ENCODE data around the gene PI4KB. TPM values are rescaled to one million over a fixed set of nuclear protein-coding genes. Genes with fewer than 3 reads are reported as not detected.
"Not testable (repeated sequence)": the region's sequence is repeated elsewhere in the genome, so short reads cannot be mapped to it uniquely, and the experiment has no call there.

PI4KB gene
- 10 to 100 TPM; 56.7 to 58.3 TPM for total RNA-seq
- long read RNA-seq, transcript PI4KB-203 (11 exons, 3,934 nt), result major isoform, 7 of 451 reads
- long read RNA-seq, partial matches to known transcripts, result 392 of 451 reads
- long read RNA-seq, other reads (novel, unspliced or antisense), result 48 of 451 reads

- peak; percentile 92 to 94 for DNase-seq
- intact Hi-C loops (cut with DNase I, micrococcal nuclease), result no loop called here
- peak; percentile 97 for ATAC-seq
Measured at GRCh38 chr1:151327223-151327902, at the start of gene PI4KB. Gene PI4KB, minus strand, starts transcription at chr1:151327416. Its CDS starts 10,935 bp downstream, at chr1:151316481.

- no peak for ATAC-seq
- intact Hi-C loops (cut with DNase I, micrococcal nuclease), result no loop called here
- no peak for DNase-seq
Measured at GRCh38 chr1:151373196-151373595, 46.0 kb upstream of the PI4KB start.

GRCh38 chr1:151372058-151372934, 45.1 kb upstream of the PI4KB start, which contains the start of gene SELENBP1:
Gene SELENBP1, minus strand, starts transcription at chr1:151372705. Its CDS starts 64 bp downstream, at chr1:151372641.
- ATAC-seq, result peak; percentile 72
- intact Hi-C loops (cut with DNase I, micrococcal nuclease), result no loop called here
- DNase-seq, result peak; percentile 95 to 96

- DNase-seq, result peak; percentile 65 to 83
- ATAC-seq, result peak; percentile 44
- intact Hi-C loops (cut with DNase I, micrococcal nuclease), result no loop called here
Measured at GRCh38 chr1:151371370-151372057, 44.3 kb upstream of the PI4KB start.

GRCh38 chr1:151370211-151370911, 43.1 kb upstream of the PI4KB start:
- intact Hi-C loops (cut with DNase I, micrococcal nuclease), result no loop called here
- ATAC-seq (no peak), DNase-seq (peak in 1 of 2 donors; percentile 44)

- DNase-seq (peak; percentile 44 to 45), ATAC-seq (peak; percentile 29)
- intact Hi-C loops (cut with DNase I, micrococcal nuclease), result no loop called here
Measured at GRCh38 chr1:151369621-151370048, 42.4 kb upstream of the PI4KB start.

- intact Hi-C loops (cut with DNase I, micrococcal nuclease), result no loop called here
- DNase-seq, result no peak
- ATAC-seq, result no peak
Measured at GRCh38 chr1:151369302-151369610, 42.0 kb upstream of the PI4KB start.

GRCh38 chr1:151368393-151369301, 41.4 kb upstream of the PI4KB start:
- ATAC-seq (no peak), DNase-seq (peak in 1 of 2 donors; percentile 51)
- intact Hi-C loops (cut with DNase I, micrococcal nuclease), result no loop called here

- intact Hi-C loops (cut with DNase I, micrococcal nuclease), result no loop called here
- DNase-seq, result no peak
- no peak for ATAC-seq
Measured at GRCh38 chr1:151367658-151368392, 40.6 kb upstream of the PI4KB start.

- DNase-seq (no peak), ATAC-seq (no peak)
- intact Hi-C loops (cut with DNase I, micrococcal nuclease), result no loop called here
Measured at GRCh38 chr1:151364996-151365395, 37.8 kb upstream of the PI4KB start.

GRCh38 chr1:151362308-151363155, 35.3 kb upstream of the PI4KB start:
- peak; percentile 38 for ATAC-seq
- DNase-seq, result no peak
- intact Hi-C loops (cut with DNase I, micrococcal nuclease), result no loop called here

- ATAC-seq (no peak), DNase-seq (no peak)
- intact Hi-C loops (cut with DNase I, micrococcal nuclease), result no loop called here
Measured at GRCh38 chr1:151361883-151362282, 34.7 kb upstream of the PI4KB start.

- ATAC-seq (no peak), DNase-seq (no peak)
- intact Hi-C loops (cut with DNase I, micrococcal nuclease), result no loop called here
Measured at GRCh38 chr1:151356696-151357095, 29.5 kb upstream of the PI4KB start.

- intact Hi-C loops (cut with DNase I, micrococcal nuclease), result no loop called here
- DNase-seq (no peak), ATAC-seq (peak; percentile 10)
Measured at GRCh38 chr1:151352021-151352718, 25.0 kb upstream of the PI4KB start.

- DNase-seq; ATAC-seq; intact Hi-C loops (cut with DNase I, micrococcal nuclease): not testable (repeated sequence)
Measured at GRCh38 chr1:151350323-151350722, 23.1 kb upstream of the PI4KB start.
